Amniotic epithelial cell (primary cell): ENCODE results near the gene PCDH20.
"Not testable (repeated sequence)": the region's sequence is repeated elsewhere in the genome, so short reads cannot be mapped to it uniquely, and the experiment has no call there.

Source experiments
- DNase-seq: peaks from one replicate; pipeline ENCODE4 v3.0.0-alpha.2; 2010; ENCODE audit warnings: low read depth

Gene PCDH20, protein sequence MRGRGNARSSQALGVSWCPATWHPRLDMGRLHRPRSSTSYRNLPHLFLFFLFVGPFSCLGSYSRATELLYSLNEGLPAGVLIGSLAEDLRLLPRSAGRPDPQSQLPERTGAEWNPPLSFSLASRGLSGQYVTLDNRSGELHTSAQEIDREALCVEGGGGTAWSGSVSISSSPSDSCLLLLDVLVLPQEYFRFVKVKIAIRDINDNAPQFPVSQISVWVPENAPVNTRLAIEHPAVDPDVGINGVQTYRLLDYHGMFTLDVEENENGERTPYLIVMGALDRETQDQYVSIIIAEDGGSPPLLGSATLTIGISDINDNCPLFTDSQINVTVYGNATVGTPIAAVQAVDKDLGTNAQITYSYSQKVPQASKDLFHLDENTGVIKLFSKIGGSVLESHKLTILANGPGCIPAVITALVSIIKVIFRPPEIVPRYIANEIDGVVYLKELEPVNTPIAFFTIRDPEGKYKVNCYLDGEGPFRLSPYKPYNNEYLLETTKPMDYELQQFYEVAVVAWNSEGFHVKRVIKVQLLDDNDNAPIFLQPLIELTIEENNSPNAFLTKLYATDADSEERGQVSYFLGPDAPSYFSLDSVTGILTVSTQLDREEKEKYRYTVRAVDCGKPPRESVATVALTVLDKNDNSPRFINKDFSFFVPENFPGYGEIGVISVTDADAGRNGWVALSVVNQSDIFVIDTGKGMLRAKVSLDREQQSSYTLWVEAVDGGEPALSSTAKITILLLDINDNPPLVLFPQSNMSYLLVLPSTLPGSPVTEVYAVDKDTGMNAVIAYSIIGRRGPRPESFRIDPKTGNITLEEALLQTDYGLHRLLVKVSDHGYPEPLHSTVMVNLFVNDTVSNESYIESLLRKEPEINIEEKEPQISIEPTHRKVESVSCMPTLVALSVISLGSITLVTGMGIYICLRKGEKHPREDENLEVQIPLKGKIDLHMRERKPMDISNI

DNA sequence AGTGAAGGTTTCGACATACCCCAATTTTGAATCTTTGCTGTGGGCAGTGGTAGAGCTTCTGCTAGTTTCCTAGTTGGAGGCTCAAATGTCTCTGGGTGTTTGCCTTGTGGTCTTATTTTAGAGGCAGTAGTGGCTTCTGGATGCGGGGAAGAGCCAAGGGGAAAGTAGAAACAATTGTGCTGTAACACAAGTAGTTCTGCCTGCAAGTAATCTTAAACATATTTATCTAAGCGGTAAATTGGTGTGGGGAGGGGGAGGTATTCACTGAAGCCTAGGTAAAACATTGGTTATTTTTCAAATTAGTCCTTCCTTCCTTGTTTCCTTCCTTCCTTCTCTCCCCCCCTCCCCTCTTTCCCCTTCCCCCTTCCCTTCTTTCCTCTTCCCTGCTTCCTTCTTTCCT lies at the start of gene PCDH20:
Gene PCDH20 (minus strand): TSS at position 101 of the 400 bp plus-strand sequence. CDS start 691 bp downstream, outside the sequence.
- DNase-seq: no peak

DNA sequence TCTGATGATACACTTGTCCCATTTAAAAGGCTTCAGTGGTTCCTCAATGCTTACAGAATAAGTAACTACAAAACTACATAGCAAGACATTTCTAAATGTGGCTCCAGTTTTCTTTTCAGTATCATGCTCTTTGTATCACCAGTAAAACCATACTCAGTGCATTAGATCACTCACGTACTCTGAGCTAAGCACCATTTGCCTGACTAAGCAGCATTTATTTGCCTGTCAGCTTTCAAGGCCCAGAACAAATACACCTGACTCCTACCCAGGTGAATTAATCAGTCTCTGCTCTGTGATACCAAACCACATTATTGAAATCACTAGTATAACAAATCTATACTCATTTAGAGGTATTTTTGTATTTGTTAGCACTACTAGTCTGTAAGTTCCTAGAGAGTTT lies 47.4 kb upstream of the PCDH20 start:
- DNase-seq: no peak

DNA sequence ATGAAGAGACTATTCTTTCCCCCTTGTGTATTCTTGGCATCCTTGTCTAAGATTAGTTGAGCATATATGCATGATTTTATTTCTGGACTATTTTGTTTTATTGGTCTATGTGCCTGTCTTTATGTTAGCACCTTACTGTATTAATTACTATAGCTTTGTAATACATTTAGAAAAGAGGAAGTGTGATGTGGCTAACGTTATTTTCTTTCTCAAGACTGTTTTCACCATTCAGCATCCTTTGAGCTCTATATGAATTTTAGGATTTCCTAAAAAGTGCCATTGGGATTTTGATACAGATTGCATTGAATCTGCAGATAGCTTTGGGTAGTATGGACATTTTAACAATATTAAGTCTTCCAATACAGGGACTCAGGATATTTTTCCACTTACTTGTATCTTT lies 37.5 kb upstream of the PCDH20 start:
- DNase-seq: no peak

DNA sequence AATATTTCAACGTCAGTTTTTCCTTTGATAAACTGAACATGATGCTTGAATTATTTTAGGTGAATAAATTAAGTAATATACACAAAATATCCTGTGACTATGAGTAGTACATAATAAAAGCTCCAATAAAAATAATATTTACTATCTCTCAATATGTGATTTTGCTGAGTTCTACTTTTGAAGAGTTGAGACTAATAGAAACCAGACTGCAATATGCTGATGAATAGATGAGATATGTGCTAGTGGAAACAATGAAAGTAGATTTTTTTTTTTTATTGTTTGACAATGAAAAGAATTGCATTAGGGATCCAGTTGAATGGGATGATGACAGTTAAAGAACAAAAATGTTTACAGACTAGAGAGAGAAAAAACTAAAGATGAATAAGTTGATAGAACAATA lies 16.4 kb upstream of the PCDH20 start:
- DNase-seq: no peak

DNA sequence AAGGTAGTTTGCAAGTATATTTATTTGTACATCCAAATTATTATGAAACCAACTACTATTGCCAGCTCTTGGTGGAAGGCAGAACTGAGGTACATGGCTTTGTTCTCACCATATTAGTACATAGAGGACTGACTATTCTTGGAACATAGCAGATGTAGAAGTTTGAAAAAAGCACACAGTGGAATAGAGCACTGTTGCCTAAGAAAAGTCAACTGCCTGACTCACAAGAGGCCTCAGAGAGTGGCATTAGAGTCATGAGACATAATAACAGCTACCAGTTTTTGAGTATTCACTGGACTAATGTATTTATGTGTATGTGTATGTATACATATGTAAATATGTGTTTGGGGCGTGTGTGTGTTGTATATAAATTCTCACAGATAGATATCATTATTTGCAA lies 8.3 kb upstream of the PCDH20 start:
- DNase-seq: no peak

DNA sequence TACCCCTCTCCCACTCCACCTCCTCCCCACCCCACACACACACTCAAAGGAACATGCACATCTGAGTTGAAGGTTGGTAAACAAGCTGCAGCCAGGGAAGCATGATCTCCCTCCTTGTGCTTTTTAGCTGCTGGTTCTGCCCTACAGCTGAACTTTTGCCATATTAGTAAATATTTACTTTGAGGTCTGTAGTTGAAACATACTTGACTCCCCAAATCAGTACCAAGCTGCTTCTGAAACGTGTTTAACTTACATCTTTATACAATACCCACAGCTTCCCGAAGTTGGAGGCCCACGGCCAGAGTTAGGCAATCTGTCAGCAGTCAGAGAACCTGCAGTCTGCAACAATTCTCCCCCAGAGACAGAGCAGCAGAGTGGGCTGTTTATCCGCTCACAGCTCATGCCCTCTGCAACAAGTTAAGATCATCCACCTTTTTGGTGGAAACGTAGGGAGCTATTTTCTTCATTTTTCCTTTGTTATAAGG lies 1.5 kb upstream of the PCDH20 start:
- no peak for DNase-seq

DNA sequence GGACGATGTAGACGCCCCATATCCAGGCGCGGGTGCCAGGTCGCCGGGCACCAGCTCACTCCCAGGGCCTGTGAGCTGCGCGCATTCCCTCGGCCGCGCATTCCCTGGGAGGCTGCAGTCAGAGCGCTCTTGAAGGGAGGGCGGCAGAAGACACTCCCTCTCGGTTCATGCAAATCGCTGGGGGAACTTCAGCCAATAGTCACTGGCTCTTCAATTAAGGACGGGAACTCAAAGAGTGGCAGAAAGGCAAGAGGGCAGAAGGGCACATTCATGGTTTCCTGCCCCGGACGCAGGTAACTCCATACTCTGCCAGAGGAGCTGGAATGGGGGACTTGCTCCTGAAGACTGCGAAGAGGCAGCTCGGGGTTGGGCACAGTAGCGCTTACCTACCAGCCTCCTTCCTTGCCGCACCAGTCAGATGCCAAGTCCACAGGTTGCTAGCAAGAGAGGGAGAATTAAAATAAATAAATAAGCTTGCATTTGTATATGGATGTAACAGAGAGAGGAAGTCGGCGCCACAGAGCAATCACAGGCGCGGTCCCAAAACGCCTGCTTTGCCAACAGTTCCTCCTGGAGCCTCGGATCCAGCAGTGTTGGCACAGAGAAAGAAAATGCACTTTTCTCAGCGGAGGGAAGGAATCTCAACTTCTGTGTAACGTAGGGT lies 459 bp downstream of the PCDH20 start:
- DNase-seq: no peak

DNA sequence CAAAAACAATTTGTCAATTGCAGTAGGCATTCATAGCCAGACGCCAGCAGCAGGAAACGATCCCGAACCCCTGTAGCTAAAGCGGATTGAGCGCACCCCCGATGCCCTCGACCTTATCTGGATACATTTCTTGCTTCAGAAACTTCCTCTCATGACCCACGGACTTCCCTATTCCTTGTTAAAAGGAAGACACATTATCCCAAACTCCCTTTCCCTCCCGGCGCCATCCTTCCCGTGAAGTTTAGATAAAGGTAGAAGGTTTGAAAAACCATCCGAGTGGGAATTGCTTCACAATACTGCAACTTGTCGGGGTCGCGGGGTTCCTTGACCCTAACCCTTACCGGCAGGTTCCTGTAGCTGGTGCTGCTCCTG lies 977 bp downstream of the PCDH20 start:
- DNase-seq: no peak

DNA sequence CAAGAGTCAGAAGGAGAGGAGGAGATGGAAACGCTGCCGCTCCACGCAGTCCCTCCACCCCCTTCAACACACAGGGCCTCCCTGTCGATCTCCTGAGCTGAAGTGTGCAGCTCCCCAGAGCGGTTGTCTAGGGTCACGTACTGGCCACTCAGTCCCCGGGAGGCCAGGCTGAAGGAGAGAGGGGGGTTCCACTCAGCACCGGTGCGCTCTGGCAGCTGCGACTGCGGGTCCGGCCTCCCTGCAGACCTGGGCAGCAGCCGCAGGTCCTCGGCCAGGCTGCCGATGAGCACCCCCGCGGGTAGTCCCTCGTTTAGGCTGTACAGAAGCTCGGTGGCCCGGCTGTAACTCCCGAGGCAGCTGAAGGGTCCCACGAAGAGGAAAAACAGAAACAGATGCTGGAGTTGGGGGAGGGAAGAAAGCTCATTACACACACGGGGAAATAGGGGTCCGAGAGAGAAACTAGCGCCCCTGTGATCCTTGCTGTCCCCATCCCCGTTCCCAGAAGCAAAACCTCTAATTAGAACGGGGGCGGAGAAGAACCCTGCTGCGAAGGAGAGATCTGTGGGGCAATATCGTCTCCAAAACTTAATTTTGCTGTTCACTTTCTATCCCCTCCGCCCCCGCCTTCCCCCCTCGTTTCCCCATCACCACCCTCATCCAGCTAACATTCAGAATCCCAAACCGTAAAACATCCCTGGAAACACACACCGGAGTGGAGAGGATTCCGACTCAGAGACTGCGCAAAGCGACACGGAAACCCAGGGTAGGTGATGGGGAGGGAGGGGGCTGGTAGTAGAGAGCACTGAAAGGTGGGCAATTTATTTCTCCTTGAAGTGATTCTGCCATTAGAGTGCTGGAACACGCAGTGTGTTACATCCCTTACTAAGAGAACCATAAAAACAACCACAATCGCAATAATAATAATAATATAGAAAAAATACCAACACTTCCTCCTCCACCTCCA lies 1.8 kb downstream of the PCDH20 start:
- no peak for DNase-seq

DNA sequence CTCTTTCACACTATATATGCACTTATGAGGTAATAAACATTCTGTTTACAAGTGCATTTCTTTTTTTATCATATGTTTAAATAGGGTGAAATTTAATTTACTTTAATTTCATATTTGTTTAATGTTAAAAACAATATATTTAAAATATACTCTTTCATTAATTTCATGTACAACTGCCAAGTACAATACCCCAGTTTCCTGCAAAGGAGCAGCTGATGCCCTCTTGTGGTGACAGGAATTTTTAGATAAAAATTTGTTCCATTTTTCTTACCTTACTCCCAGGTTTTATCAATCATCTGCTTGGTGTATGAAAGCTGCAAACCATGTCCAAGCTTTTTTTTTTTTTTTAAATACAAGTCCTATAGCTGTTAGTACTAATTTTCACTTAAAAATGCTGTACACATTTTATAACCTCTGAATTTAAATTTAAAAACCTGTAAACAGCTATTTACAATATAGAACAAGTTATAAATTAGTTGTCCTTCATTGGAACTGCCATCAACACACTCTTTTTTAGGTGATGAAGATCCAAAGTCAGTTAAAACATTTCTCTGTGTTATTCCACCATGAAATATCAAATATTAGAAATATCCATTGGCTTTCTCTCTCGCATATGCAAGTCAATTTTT lies 4.9 kb downstream of the PCDH20 start:
- peak; percentile 5 for DNase-seq

DNA sequence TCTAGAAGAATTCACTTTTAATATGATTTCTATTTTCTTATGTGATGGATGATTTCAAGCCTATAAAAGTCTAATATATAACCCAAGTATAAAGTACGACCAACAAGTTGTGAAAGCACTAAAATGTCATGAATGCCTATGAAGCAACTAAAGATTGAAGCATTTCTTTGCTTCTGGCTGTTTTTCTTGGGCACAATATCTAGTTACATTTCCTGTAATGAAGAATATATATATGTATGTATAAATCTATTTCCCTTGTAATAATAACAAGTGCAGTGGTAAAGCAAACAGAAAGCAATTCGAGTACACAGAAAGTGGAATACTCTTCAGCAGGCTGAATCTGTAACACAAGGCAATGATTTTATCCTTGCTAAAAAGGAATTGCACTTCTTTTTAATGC lies 5.4 kb downstream of the PCDH20 start:
- DNase-seq: no peak

DNA sequence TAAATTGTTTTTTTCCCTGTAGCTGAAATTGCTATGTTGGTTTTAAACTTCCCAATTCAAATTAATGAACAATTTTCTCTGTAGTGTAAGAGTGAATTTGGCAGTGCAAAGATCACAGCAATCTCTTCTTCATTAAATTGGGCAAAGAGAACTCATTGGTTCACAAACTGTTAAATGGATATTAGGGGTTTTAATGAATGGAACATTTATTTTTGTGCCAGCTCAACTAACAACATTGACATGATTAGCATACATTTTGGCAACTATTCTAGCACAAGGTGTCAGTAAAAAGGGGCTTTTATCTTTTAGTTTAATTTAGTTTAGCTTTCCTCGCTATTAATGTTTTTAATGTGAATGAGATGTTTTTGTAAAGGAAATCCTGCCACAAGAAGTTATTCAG lies 7.1 kb downstream of the PCDH20 start:
- DNase-seq: no peak

DNA sequence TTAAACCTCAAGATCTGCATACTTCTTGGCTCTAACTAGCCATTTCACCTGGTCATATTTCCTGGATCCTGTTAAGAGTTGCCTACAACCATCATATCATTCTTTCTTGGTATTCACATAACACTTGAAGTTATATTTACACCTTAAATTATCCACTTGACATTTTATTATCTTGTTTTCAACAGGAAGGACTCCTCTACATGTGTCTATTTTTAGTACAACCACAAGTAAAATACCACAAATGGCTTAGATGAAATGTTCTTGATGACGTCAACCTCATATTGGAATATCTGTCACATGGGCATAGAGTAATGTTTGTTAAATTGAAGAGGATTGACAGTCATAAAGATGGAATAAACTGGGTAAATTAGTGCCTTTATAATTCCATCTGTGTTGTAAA lies 9.4 kb downstream of the PCDH20 start:
- DNase-seq: no peak

DNA sequence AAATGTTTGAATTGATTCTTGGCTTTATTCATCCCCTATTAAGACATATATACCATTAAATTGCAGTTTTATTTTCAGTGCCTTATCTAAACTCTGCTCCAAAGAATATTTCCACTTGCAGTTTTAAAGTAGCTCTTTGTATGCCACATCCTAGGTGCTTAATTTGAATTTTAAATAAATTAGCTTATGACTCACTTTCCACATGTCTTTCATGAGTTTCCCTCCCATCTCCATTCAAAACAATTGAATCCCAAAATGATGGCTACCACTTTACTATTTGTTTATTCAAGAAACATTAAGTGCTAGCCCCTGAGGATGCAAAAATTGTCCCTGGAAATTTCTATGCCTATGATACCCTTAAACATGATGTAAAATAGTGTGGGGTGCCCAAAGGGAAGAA lies 19.5 kb downstream of the PCDH20 start:
- DNase-seq: no peak

DNA sequence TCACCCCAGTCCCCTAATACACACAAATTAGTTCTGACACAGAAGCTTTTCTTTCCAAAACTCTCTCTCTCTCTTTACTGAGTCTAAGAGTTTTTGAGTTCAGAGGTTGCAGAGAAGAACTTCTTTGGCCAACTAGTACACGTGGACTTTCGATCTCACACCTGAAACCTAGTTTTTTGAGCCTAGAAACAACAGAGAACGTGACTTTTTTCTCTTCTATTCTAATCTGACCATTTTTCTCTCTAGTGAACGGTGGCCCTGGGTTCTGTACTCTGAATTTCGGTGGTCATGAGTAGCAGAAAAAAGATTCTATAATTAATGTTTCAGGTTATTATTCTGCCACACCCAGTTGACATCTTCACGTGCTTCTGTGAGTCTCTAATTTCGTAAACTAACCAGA lies 24.2 kb downstream of the PCDH20 start:
- no peak for DNase-seq

DNA sequence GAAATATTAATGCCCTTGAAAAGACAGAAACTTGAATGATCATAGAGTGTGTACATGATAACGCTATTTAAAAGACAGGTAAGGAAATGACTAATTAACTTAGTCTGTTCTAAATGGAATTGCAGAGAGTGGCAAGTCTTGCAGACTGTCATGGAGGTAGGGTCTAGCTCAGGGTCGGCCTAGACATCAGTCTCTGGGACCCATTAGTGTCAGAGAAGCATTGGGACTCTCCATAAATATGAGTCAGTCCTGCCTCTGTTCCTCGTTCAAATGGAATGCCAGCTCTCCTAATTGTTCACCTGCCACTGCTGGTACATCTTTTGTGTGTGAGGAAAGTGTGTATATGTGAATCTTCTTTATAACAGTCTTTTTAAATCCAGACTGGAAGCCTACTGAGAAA lies 28.0 kb downstream of the PCDH20 start:
- no peak for DNase-seq

DNA sequence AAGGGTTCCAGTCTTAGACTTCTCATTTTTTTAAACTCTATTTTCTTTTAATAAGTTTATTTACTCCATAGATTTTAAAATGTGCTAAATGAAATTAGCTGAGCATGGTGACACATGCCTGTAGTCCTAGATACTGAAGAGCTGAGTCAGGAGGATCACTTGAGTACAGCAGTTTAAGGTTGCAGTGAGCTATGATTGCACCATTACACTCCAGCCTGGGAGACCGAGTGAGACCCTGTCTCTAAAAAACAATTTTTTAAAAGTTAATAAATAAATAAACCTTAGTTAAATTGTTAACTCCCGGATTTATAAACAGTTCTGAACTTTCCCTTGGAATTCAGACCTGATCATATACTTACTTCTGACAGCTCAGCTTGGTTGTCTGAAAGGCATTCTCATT lies 32.5 kb downstream of the PCDH20 start:
- DNase-seq: no peak

DNA sequence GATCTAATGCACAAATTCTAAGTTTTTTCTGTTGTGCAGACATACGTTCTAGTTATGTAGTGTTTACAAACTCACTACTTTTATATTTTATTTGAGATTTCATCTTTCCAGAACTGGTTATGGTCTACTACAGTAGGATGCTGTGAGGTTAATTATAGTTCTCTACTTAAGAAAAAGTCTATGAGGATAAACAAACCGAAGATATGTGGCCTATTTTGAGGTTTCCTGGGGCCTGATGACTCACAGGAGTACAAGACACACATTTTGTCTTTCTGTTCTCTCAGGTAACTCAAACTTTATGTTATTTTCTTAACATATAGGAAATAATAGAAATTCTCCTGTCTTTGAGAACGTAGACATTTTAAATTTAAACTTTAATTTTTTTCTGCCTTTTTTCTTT lies 45.1 kb downstream of the PCDH20 start:
- DNase-seq: no peak

DNA sequence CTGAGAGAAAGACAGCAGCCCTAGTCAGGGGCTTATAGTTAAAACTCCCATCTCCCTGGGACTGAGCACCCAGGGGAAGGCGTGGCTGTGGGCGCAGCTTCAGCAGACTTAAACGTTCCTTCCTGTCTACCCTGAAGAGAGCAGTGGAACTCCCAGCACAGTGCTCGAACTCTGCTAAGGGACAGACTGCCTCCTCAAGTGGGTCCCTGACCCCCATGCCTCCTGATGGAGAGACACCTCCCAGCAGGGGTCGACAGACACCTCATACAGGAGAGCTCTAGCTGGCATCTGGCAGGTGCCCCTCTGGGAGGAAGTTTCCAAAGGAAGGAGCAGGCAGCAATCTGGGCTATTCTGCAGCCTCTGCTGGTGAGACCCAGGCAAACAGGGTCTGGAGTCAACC lies 51.0 kb downstream of the PCDH20 start:
- DNase-seq: not testable (repeated sequence)

DNA sequence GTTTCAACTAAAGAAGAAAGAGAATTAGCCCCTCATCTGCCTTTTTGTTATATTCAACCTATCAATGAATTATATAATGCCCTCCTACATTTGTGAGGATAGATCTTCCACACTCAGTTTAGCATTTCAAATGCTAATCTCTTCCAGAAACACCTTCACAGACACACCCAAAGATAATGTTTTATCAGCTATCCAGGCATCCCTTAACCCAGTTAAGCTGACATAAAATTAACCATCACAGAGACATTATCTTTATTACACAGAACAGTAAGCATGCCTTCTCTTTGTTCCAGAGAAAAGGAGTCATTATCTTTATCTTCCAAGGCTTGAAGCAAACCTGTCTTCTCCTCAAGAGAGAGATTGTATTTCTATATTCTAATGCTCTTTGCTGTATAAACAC lies 53.1 kb downstream of the PCDH20 start:
- no peak for DNase-seq
